Measurements from ENCODE around the gene B3GAT1.
A peak's percentile ranks its signal among the peaks of the same experiment; 100 is the strongest.

Gene B3GAT1

GRCh38 chr11:134371436-134372185, 40.4 kb downstream of the B3GAT1 start:
- DNase-seq (ENCODE audit: low read depth), result no peak

DNA sequence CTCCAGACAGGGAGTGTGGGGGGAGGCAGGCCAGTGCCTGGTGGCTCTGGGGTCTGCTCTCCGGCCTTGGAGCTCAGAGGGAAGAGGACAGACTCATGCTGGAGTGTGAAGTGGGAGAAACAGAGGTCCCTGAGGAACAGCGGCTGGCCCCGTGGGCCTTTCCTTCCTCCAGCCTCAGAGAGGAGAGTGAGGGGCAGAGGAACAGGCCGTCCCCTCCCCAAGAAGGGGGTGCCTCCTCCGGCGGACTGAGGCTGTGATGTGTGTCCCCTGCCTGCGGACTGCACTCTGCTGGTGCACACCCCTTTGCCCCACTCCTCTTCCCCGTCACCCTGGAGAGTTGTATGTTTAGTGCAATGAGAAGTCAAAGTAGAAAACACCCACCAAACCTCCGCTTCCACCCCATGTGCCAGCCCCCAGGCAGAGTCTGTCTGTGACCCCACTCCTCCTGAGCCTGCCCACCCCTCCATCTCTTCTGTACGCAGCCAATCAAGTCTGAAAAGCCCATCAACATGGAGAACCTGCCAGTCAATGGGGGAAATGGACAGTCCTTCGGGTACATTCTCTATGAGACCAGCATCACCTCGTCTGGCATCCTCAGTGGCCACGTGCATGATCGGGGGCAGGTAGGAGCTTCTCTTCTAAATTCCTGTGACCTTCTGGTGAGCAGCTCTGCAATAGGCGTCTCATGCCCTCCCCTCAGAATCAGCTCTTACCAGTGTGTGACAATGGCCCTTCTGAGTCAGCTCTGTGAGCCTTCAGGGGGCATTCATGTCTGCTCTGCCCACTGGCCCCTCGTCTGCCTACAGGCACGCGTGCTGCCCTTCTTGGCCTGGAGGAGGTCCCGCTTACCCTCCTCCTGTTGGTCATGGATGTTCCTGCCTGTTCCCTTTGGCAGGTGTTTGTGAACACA, 41.3 kb downstream of the B3GAT1 start:
- DNase-seq (ENCODE audit: low read depth), result no peak

DNA sequence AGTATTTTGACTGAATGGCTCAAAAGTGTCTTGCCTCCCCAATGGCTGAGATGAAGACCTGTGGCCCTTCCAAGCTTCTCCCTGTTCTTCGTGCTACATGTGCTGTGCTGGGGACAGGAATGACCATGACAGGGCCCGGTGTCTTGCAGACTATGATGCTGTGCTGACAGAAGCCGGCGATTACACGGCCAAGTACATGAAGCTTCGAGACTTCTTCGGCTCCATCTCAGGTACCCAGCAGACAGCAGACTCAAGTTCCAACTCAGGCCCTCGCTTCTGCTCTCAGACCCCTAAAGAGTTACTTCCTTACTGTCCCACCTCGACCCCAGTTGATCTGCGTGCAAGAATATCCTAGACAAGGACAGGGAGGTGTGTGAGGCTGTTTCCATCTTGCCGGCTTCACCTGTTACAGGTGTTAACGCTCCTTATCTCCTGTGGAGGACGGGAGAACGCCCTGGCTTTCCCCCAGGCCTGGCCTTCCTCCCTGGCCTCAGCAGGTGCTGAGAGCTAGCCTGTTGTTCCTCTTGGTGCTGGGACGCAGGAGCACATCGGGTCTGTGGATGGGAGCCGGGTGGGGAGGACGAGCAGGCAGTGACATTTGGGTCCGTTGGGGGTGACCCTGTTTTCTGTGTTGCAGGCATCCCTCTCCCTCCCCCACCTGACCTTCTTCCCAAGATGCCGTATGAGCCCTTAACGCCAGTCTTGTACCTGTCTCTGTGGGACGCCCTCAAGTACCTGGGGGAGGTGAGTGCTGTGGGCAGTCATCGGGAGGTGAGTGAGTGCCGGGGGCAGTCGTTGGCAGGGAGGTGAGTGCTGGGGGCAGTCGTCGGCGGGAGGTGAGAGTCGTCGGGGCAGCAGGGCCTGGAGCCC, 42.2 kb downstream of the B3GAT1 start:
- DNase-seq (ENCODE audit: low read depth), result no peak

DNA sequence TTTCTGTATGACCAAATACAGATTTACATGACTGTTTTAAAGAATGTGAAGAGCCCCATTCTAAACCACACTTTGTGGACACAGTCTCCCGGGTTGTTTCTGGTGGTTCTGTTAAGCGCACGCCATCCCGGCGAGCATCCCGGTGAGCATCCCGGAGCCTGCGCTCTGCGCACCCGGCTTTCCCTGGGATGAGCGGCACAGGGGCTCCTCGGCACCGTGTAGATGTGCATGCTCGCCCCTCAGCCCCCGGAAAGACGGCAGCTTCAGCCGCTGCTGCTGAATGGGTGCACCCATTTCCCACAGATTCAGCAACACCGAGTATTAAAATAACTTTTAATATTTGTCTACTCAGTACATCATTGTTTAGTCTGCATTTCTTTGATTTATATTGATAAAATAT, 44.3 kb downstream of the B3GAT1 start:
- no peak for DNase-seq (ENCODE audit: low read depth)

GRCh38 chr11:134366254-134366653, 45.8 kb downstream of the B3GAT1 start:
- no peak for DNase-seq (ENCODE audit: low read depth)

DNA sequence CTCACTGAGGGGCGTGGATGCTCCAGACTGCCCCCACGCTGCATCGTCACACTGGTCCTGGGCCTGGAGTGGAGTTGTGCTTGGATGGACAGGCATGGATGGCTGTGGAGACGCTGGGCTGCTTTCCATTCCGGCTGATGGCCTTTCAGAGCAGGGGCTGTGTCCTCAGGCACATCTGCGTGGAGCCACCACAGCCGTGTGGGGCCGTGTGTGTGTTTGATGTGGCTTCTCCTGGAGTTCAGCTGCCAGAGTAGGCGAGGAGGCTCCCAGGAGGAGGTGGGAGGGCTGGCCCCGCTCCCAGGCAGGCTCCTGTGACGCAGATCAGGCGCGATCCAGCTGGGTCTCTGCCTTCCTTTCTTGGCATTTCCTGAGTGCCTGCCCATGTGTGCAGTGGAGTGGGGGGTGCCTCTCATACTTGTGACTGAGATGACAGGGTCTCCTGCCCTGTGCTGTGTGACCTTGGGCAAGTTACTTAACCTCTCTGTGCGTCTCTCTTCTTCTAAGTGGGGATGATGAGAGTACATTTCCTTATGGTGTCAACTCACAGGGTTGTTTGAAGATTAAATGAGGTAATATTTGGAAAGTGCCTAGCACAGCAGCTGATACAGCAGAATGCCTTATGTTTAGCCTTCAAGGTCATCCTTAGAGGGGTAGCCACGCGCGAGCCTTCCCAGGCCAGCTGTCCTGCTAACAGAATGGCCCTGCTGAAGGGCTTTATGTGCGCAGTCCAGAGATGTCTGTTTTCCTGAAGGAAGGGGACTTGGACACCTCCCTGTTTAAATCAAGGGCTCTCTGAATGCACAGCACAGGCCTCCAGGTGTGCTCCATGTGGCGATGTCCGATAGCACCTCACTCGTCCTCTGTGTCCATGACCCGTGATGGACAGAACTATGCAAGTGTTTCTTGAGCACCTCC, 46.8 kb downstream of the B3GAT1 start:
- no peak for DNase-seq (ENCODE audit: low read depth)

DNA sequence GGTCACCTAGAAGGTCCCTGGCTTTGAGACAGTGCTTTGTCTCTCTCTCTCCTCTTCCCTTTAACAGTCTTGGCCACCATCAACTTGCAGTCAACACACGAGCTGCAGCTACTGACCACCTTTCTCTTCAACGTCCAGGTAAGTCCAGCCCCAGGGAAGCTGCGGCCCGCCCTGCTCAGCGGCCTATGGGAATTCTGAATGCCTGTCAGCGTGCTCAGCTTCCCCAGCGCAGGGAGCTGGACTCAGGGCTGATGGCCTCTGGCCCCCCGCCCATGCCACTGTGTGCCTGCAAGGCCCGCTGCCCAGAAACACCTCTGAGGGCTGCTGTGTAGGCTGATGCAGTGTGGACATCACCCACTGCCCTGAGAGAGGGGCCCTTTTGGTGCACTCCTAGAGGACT, 47.8 kb downstream of the B3GAT1 start:
- no peak for DNase-seq (ENCODE audit: low read depth)

DNA sequence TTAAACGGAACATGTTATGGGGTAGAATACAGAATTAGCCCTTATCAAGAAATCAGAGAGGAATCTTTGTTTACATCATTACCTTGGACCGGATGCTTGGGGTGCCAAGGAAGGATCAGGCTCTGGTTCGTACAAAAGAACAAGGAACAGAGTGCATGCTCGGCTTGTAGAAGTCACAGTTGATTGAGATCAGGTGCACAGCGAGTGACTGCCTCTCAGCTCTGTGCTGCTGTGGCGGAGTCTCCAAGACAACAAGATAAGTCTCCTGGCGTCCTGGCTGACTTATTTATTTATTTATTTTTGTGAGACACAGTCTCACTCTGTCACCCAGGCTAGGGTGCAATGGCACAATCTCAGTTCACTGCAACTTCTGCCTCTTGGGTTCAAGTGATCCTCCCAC, 48.5 kb downstream of the B3GAT1 start:
- DNase-seq (ENCODE audit: low read depth), result no peak

- DNase-seq (ENCODE audit: low read depth), result no peak
Measured at GRCh38 chr11:134363161-134363560, 48.9 kb downstream of the B3GAT1 start.

GRCh38 chr11:134362192-134362901, 49.7 kb downstream of the B3GAT1 start:
- DNase-seq (ENCODE audit: low read depth), result no peak

- no peak for DNase-seq (ENCODE audit: low read depth)
Measured at GRCh38 chr11:134361661-134362060, 50.4 kb downstream of the B3GAT1 start.

DNA sequence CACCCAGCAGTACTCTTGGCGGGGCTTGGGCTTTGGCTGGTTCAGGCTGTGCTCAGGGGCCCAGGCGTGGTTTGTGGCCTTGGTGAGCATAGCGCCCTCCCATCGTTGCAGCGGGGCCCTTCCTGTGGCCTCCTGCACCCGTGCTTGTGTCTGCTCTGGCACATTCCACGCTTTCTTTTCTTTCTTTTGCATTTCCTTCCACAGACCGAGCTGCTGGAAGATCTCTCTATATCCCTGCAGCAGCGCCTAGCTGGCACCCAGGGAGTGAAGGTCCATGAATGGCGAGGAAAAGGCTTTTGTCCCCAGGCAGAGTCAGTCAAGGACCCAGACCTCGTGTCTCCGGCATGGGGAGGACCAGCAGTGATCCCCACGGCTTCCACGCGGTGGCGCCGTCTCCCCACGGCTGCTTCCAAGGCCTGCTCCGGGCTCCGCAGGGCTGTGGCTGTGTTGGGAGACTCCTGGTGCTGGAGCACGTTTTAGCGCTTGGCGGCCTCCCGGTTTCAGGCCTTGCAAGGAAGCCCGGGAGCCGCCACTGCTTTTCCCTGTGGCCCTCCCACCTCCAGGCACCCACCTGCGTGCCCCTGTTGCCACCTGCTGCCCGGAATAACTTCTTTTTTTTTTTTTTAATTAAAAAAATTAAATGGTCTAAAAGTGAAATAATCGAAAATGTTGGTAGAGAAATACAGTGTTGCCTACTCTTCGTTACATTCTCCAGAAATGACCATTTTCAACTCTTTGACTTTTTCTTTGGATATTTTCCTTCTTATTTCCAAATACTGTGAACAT, 51.8 kb downstream of the B3GAT1 start:
- peak; percentile 33 for DNase-seq (ENCODE audit: low read depth)

- DNase-seq (ENCODE audit: low read depth), result no peak
Measured at GRCh38 chr11:134359646-134360045, 52.4 kb downstream of the B3GAT1 start.

- no peak for DNase-seq (ENCODE audit: low read depth)
Measured at GRCh38 chr11:134358856-134359490, 53.1 kb downstream of the B3GAT1 start.

GRCh38 chr11:134358165-134358855, 53.7 kb downstream of the B3GAT1 start:
- no peak for DNase-seq (ENCODE audit: low read depth)

DNA sequence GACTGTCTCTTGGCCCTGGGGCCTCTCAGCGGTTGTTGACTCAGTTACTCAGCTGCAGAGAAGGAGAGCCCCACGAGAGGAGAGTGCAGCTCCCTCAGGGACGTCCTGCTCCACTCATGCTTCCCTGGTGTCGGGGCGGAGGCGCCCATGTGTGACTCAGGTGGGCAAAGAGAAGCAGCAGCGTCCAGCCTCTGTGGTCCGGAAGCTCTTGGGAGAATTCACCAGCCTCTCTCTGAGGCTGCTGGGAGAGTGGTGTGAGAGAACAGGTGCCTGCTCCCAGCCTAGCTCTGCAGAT, 54.5 kb downstream of the B3GAT1 start:
- DNase-seq (ENCODE audit: low read depth), result no peak

GRCh38 chr11:134356656-134357544, 55.1 kb downstream of the B3GAT1 start:
- no peak for DNase-seq (ENCODE audit: low read depth)

DNA sequence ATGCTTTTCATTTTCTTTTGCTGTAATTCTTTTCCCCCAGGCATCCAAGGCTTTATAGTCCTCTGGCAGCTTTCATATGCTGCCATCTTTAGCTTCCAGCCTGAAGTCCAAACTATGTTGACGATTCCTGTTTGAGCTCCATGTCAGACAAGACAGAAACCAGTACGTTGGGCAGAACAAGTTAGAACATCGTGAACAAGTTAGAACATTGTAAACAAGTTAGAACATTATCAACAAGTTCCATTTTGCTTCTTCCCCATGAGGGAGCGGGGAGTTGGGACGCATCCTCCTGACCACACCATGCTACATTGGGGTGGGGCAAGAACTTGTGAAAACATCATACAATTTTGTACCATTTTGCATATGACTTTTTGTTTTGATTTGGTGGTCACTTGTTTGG, 56.4 kb downstream of the B3GAT1 start:
- no peak for DNase-seq (ENCODE audit: low read depth)

All from stimulated activated CD8-positive, alpha-beta memory T cell treated with anti-CD3 and anti-CD28 coated beads, Interleukin-12 subunit alpha, Interleukin-12 subunit beta, amount 100 ng/mL, for 4 hours (primary cell).